HepG2 (cell line): ENCODE data around the gene HLF. TPM values are rescaled to one million over a fixed set of nuclear protein-coding genes. Genes with fewer than 3 reads are reported as not detected.
A peak's percentile ranks its signal among the peaks of the same experiment; 100 is the strongest.

Experiments used
- EED ChIP-seq: sonication (generic); formaldehyde crosslinking; IDR thresholded peaks from 2 replicates; pipeline ENCODE4 v1.5.0; 2020; ENCODE audit warnings: mild to moderate bottlenecking, missing genetic modification reagents
- GATA4 ChIP-seq: sonication (generic); IDR thresholded peaks from 2 replicates; pipeline ENCODE4 v1.6.1; 2016; ENCODE audit warnings: antibody characterized with exemption, low read depth, borderline replicate concordance
- GPN1 ChIP-seq: sonication (generic); formaldehyde crosslinking; IDR thresholded peaks from 2 replicates; pipeline ENCODE4 v1.5.1; 2020; ENCODE audit warnings: missing genetic modification reagents, borderline replicate concordance
- GTF2F1 ChIP-seq: fragments of 150-350 bp; IDR thresholded peaks from 2 replicates; pipeline ENCODE4 v1.6.1; 2014; ENCODE audit warnings: low read length
- KDM5B ChIP-seq: sonication (generic); formaldehyde crosslinking; IDR thresholded peaks from 2 replicates; pipeline ENCODE4 v1.4.0; 2020; ENCODE audit warnings: missing genetic modification reagents, mild to moderate bottlenecking, borderline replicate concordance
- MYC ChIP-seq: sonication (generic); formaldehyde crosslinking; IDR thresholded peaks from 2 replicates; pipeline ENCODE4 v1.9.0; 2021; ENCODE audit warnings: missing genetic modification reagents, borderline replicate concordance
- NFE2L1 ChIP-seq: sonication (generic); formaldehyde crosslinking; IDR thresholded peaks from 2 replicates; pipeline ENCODE4 v1.4.0; 2020; ENCODE audit warnings: missing genetic modification reagents, mild to moderate bottlenecking, borderline replicate concordance
- NRL ChIP-seq: sonication (generic); formaldehyde crosslinking; IDR thresholded peaks from 2 replicates; pipeline ENCODE4 v1.5.0; 2020; ENCODE audit warnings: missing genetic modification reagents, mild to moderate bottlenecking, moderate library complexity, borderline replicate concordance
- SOX13 ChIP-seq, 3 experiments: fragments of 450-650 bp in 1 of 3; sonication (generic) in 1 of 3; formaldehyde crosslinking in 1 of 3; IDR thresholded peaks in 2 of 3; conservative IDR thresholded peaks in 1 of 3; 2 replicates each; pipeline versions ENCODE4 v1.5.0 to v1.6.1; 2016 to 2020; ENCODE audit warnings: antibody characterized with exemption in 1 of 3, mild to moderate bottlenecking in 1 of 3, missing compliant biosample characterization in 1 of 3, missing genetic modification reagents in 1 of 3, moderate library complexity in 1 of 3
- SP140L ChIP-seq: sonication (generic); formaldehyde crosslinking; IDR thresholded peaks from 2 replicates; pipeline ENCODE4 v1.4.0; 2020; ENCODE audit warnings: missing genetic modification reagents, borderline replicate concordance
- YY1 ChIP-seq: IDR thresholded peaks from 2 replicates; pipeline ENCODE4 v1.6.1; 2011; ENCODE audit warnings: low read length, low read depth, moderate library complexity, mild to moderate bottlenecking; ENCODE audit not compliant: insufficient read depth, insufficient replicate concordance
- ZFP1 ChIP-seq: IDR thresholded peaks from 2 replicates; pipeline ENCODE4 v1.6.1; 2016
- ZNF33B ChIP-seq: sonication (generic); formaldehyde crosslinking; IDR thresholded peaks from 2 replicates; pipeline ENCODE4 v1.5.1; 2020; ENCODE audit warnings: mild to moderate bottlenecking, missing genetic modification reagents
- ZNF34 ChIP-seq: sonication (generic); formaldehyde crosslinking; IDR thresholded peaks from 2 replicates; pipeline ENCODE4 v1.4.0; 2020; ENCODE audit warnings: mild to moderate bottlenecking, missing genetic modification reagents, borderline replicate concordance
- ZNF383 ChIP-seq: sonication (generic); formaldehyde crosslinking; IDR thresholded peaks from 2 replicates; pipeline ENCODE4 v1.4.0; 2020; ENCODE audit warnings: missing genetic modification reagents, mild to moderate bottlenecking, borderline replicate concordance
- ZNF614 ChIP-seq: IDR thresholded peaks from 2 replicates; pipeline ENCODE4 v1.6.1; 2018; ENCODE audit warnings: missing biosample characterization, missing genetic modification reagents, inconsistent platforms, borderline replicate concordance
- ZSCAN31 ChIP-seq: sonication (generic); formaldehyde crosslinking; IDR thresholded peaks from 2 replicates; pipeline ENCODE4 v1.5.0; 2020; ENCODE audit warnings: low read depth, mild to moderate bottlenecking, missing genetic modification reagents
- polyA plus RNA-seq, 8 experiments: library from polyadenylated mRNA; depleted of rRNA in 3 of 8; stranded (reverse) in 7 of 8; unstranded in 1 of 8; fragments of >200 nt; fragmentation: Illumina TruSeq in 4 of 8; extraction: Trizol in 4 of 8; gene quantifications; 2 replicates each; pipeline versions ENCODE4 v1.2.1 to v1.2.3, GENCODE V29; 2011 to 2016; ENCODE audit warnings: low read depth in 4 of 8, missing spikeins in 1 of 8, mixed read lengths in 1 of 8; ENCODE audit not compliant: insufficient read depth in 1 of 8
- total RNA-seq, 5 experiments: library from RNA; depleted of rRNA; stranded (reverse); fragments of >200 nt; fragmentation: Illumina TruSeq; extraction: Trizol; gene quantifications; 2 replicates each; pipeline ENCODE4 v1.2.3, GENCODE V29; 2016; ENCODE audit warnings: low read depth in 1 of 5
- TF ChIP-seq, protein P1 (sequence below): sonication (generic); formaldehyde crosslinking; IDR thresholded peaks from 2 replicates; pipeline ENCODE4 v1.4.0; 2020; ENCODE audit warnings: missing genetic modification reagents
- TF ChIP-seq, protein P2 (sequence below): sonication (generic); formaldehyde crosslinking; IDR thresholded peaks from 2 replicates; pipeline ENCODE4 v1.4.0; 2020; ENCODE audit warnings: missing genetic modification reagents
- TF ChIP-seq, protein P3 (sequence below): sonication (generic); formaldehyde crosslinking; IDR thresholded peaks from 2 replicates; pipeline ENCODE4 v1.9.0; 2021; ENCODE audit warnings: missing genetic modification reagents, borderline replicate concordance

The HLF gene
- total and polyA plus RNA-seq, 2 of the 13 experiments (the other 11 are each of a cell fraction or from before 2014, with no cell fraction given), result 202 to 346 TPM

DNA sequence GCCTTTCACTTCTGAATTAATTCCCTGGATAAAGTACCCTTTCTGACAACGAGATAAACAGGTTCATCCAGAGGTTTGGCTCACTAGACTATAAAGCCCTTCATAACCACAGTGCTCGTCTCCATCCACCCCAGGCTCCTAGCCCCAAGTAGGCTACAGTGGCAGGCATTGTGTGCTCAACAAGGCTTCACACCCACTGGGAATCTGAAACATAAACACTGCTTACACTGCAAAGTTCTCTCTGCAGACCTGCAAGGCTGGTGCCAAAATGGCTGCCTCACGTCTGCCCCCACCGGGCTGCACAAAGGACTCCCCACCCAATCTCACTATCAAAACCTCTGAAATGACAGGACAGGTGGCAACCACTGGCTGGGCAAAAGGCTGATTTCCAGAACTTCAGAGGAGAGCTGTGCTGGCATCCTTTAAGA lies 5.1 kb upstream of the HLF start (continued):
- TF ChIP-seq KDM5B (CRISPR knock-in tag), result no peak
- no peak for TF ChIP-seq GTF2F1
- TF ChIP-seq SOX13 (IDR thresholded peaks at IDR 0.05), result no peak
- 0 out of 4 replicates have a peak, but pooled peaks of 1 of the 2 experiments have one; percentile 1 for TF ChIP-seq SOX13 (CRISPR knock-in tag; conservative IDR thresholded peaks at IDR 0.05 in 1 of 2, IDR thresholded peaks at IDR 0.05 in 1 of 2)
- TF ChIP-seq ZNF34, result no peak
- TF ChIP-seq, protein P1, sequence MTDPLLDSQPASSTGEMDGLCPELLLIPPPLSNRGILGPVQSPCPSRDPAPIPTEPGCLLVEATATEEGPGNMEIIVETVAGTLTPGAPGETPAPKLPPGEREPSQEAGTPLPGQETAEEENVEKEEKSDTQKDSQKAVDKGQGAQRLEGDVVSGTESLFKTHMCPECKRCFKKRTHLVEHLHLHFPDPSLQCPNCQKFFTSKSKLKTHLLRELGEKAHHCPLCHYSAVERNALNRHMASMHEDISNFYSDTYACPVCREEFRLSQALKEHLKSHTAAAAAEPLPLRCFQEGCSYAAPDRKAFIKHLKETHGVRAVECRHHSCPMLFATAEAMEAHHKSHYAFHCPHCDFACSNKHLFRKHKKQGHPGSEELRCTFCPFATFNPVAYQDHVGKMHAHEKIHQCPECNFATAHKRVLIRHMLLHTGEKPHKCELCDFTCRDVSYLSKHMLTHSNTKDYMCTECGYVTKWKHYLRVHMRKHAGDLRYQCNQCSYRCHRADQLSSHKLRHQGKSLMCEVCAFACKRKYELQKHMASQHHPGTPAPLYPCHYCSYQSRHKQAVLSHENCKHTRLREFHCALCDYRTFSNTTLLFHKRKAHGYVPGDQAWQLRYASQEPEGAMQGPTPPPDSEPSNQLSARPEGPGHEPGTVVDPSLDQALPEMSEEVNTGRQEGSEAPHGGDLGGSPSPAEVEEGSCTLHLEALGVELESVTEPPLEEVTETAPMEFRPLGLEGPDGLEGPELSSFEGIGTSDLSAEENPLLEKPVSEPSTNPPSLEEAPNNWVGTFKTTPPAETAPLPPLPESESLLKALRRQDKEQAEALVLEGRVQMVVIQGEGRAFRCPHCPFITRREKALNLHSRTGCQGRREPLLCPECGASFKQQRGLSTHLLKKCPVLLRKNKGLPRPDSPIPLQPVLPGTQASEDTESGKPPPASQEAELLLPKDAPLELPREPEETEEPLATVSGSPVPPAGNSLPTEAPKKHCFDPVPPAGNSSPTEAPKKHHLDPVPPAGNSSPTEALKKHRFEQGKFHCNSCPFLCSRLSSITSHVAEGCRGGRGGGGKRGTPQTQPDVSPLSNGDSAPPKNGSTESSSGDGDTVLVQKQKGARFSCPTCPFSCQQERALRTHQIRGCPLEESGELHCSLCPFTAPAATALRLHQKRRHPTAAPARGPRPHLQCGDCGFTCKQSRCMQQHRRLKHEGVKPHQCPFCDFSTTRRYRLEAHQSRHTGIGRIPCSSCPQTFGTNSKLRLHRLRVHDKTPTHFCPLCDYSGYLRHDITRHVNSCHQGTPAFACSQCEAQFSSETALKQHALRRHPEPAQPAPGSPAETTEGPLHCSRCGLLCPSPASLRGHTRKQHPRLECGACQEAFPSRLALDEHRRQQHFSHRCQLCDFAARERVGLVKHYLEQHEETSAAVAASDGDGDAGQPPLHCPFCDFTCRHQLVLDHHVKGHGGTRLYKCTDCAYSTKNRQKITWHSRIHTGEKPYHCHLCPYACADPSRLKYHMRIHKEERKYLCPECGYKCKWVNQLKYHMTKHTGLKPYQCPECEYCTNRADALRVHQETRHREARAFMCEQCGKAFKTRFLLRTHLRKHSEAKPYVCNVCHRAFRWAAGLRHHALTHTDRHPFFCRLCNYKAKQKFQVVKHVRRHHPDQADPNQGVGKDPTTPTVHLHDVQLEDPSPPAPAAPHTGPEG (CRISPR knock-in tag), result peak; percentile 84
- TF ChIP-seq ZSCAN31 (CRISPR knock-in tag), result no peak
- TF ChIP-seq, protein P2, sequence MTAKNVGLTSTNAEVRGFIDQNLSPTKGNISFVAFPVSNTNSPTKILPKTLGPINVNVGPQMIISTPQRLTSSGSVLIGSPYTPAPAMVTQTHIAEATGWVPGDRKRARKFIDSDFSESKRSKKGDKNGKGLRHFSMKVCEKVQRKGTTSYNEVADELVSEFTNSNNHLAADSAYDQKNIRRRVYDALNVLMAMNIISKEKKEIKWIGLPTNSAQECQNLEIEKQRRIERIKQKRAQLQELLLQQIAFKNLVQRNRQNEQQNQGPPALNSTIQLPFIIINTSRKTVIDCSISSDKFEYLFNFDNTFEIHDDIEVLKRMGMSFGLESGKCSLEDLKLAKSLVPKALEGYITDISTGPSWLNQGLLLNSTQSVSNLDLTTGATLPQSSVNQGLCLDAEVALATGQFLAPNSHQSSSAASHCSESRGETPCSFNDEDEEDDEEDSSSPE (CRISPR knock-in tag), result no peak
- no peak for TF ChIP-seq NFE2L1 (CRISPR knock-in tag)
- no peak for TF ChIP-seq ZNF33B
- TF ChIP-seq EED (CRISPR knock-in tag), result no peak
- no peak for TF ChIP-seq MYC (CRISPR knock-in tag)
- no peak for TF ChIP-seq GPN1
- TF ChIP-seq ZFP1, result no peak
- TF ChIP-seq GATA4, result no peak
- no peak for TF ChIP-seq ZNF614 (CRISPR knock-in tag)
- TF ChIP-seq ZNF383 (CRISPR knock-in tag), result no peak
- TF ChIP-seq, protein P3, sequence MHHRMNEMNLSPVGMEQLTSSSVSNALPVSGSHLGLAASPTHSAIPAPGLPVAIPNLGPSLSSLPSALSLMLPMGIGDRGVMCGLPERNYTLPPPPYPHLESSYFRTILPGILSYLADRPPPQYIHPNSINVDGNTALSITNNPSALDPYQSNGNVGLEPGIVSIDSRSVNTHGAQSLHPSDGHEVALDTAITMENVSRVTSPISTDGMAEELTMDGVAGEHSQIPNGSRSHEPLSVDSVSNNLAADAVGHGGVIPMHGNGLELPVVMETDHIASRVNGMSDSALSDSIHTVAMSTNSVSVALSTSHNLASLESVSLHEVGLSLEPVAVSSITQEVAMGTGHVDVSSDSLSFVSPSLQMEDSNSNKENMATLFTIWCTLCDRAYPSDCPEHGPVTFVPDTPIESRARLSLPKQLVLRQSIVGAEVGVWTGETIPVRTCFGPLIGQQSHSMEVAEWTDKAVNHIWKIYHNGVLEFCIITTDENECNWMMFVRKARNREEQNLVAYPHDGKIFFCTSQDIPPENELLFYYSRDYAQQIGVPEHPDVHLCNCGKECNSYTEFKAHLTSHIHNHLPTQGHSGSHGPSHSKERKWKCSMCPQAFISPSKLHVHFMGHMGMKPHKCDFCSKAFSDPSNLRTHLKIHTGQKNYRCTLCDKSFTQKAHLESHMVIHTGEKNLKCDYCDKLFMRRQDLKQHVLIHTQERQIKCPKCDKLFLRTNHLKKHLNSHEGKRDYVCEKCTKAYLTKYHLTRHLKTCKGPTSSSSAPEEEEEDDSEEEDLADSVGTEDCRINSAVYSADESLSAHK (CRISPR knock-in tag), result no peak
- TF ChIP-seq NRL (CRISPR knock-in tag), result no peak
- no peak for TF ChIP-seq SP140L
- peak; percentile 83 for TF ChIP-seq YY1
